HepG2 (cell line): ENCODE results near the gene LITAFD. TPM values are rescaled to one million over a fixed set of nuclear protein-coding genes. Genes with fewer than 3 reads are reported as not detected.

ENCODE experiments used
- AGO1 ChIP-seq: fragments of 200-400 bp; formaldehyde crosslinking; IDR thresholded peaks from 2 replicates; pipeline ENCODE4 v1.6.1; 2017; ENCODE audit warnings: mild to moderate bottlenecking, low read depth, low read length, moderate library complexity; ENCODE audit not compliant: poor library complexity, severe bottlenecking
- CREBL2 ChIP-seq: sonication (generic); formaldehyde crosslinking; IDR thresholded peaks from 2 replicates; pipeline ENCODE4 v1.8.1; 2023; ENCODE audit warnings: missing genetic modification reagents, mild to moderate bottlenecking, borderline replicate concordance
- ELF1 ChIP-seq: sonication (generic); formaldehyde crosslinking; IDR thresholded peaks from 2 replicates; pipeline ENCODE4 v1.4.0; 2020; ENCODE audit warnings: missing genetic modification reagents
- ELF3 ChIP-seq: IDR thresholded peaks from 2 replicates; pipeline ENCODE4 v1.6.1; 2016; ENCODE audit warnings: missing genetic modification reagents, missing compliant biosample characterization
- ETV5 ChIP-seq: IDR thresholded peaks from 2 replicates; pipeline ENCODE4 v1.6.1; 2018; ENCODE audit warnings: missing biosample characterization, missing genetic modification reagents, inconsistent platforms, borderline replicate concordance
- GMEB1 ChIP-seq: sonication (generic); formaldehyde crosslinking; IDR thresholded peaks from 2 replicates; pipeline ENCODE4 v1.5.1; 2020; ENCODE audit warnings: missing genetic modification reagents, mild to moderate bottlenecking, borderline replicate concordance
- GPN1 ChIP-seq: sonication (generic); formaldehyde crosslinking; IDR thresholded peaks from 2 replicates; pipeline ENCODE4 v1.5.1; 2020; ENCODE audit warnings: missing genetic modification reagents, borderline replicate concordance
- HHEX ChIP-seq: IDR thresholded peaks from 2 replicates; pipeline ENCODE4 v1.6.1; 2016; ENCODE audit warnings: control low read depth
- IRX3 ChIP-seq: sonication (generic); formaldehyde crosslinking; IDR thresholded peaks from 2 replicates; pipeline ENCODE4 v1.8.1; 2023; ENCODE audit warnings: mild to moderate bottlenecking, low read depth, missing genetic modification reagents, borderline replicate concordance
- MAFF ChIP-seq: IDR thresholded peaks from 2 replicates; pipeline ENCODE4 v1.6.1; 2011; ENCODE audit warnings: low read depth, low read length, improper control_type of control experiment
- NONO ChIP-seq, 2 experiments: fragments of 450-650 bp in 1 of 2; sonication (generic) in 1 of 2; formaldehyde crosslinking in 1 of 2; IDR thresholded peaks in 1 of 2; conservative IDR thresholded peaks in 1 of 2; 2 replicates each; pipeline versions ENCODE4 v1.6.1 to v1.8.0; 2017 to 2022; ENCODE audit warnings: mild to moderate bottlenecking in 1 of 2, missing genetic modification reagents in 1 of 2, moderate library complexity in 1 of 2
- SNAI1 ChIP-seq: sonication (generic); formaldehyde crosslinking; IDR thresholded peaks from 2 replicates; pipeline ENCODE4 v1.5.0; 2020; ENCODE audit warnings: mild to moderate bottlenecking, missing genetic modification reagents, borderline replicate concordance
- SP5 ChIP-seq: IDR thresholded peaks from 2 replicates; pipeline ENCODE4 v1.6.1; 2016; ENCODE audit warnings: low read depth, borderline replicate concordance
- TFDP1 ChIP-seq: IDR thresholded peaks from 2 replicates; pipeline ENCODE4 v1.6.1; 2016; ENCODE audit warnings: missing compliant biosample characterization, missing genetic modification reagents, borderline replicate concordance
- ZBTB46 ChIP-seq: sonication (generic); formaldehyde crosslinking; IDR thresholded peaks from 2 replicates; pipeline ENCODE4 v1.4.0; 2020; ENCODE audit warnings: mild to moderate bottlenecking, missing genetic modification reagents, borderline replicate concordance
- ZFP41 ChIP-seq: sonication (generic); formaldehyde crosslinking; IDR thresholded peaks from 2 replicates; pipeline ENCODE4 v1.4.0; 2020; ENCODE audit warnings: mild to moderate bottlenecking, missing genetic modification reagents, borderline replicate concordance
- ZMAT5 ChIP-seq: sonication (generic); formaldehyde crosslinking; IDR thresholded peaks from 2 replicates; pipeline ENCODE4 v1.5.0; 2020; ENCODE audit warnings: mild to moderate bottlenecking, low read depth, missing genetic modification reagents, borderline replicate concordance
- ZMYM3 ChIP-seq: sonication (generic); formaldehyde crosslinking; IDR thresholded peaks from 2 replicates; pipeline ENCODE4 v1.5.1; 2020; ENCODE audit warnings: mild to moderate bottlenecking, missing genetic modification reagents
- ZNF101 ChIP-seq: sonication (generic); formaldehyde crosslinking; IDR thresholded peaks from 2 replicates; pipeline ENCODE4 v1.4.0; 2020; ENCODE audit warnings: mild to moderate bottlenecking, low read depth, missing genetic modification reagents, borderline replicate concordance
- ZNF124 ChIP-seq: sonication (generic); formaldehyde crosslinking; IDR thresholded peaks from 2 replicates; pipeline ENCODE4 v1.4.0; 2020; ENCODE audit warnings: missing genetic modification reagents
- ZNF160 ChIP-seq: sonication (generic); formaldehyde crosslinking; IDR thresholded peaks from 2 replicates; pipeline ENCODE4 v1.8.0; 2022; ENCODE audit warnings: mild to moderate bottlenecking, inconsistent platforms, missing genetic modification reagents
- ZNF556 ChIP-seq: sonication (generic); formaldehyde crosslinking; IDR thresholded peaks from 2 replicates; pipeline ENCODE4 v1.4.0; 2020; ENCODE audit warnings: mild to moderate bottlenecking, missing genetic modification reagents, borderline replicate concordance
- ZNF747 ChIP-seq: sonication (generic); formaldehyde crosslinking; IDR thresholded peaks from 2 replicates; pipeline ENCODE4 v1.8.1; 2023; ENCODE audit warnings: missing genetic modification reagents, mild to moderate bottlenecking, borderline replicate concordance
- ZNF75D ChIP-seq: sonication (generic); formaldehyde crosslinking; IDR thresholded peaks from 2 replicates; pipeline ENCODE4 v1.8.1; 2023; ENCODE audit warnings: missing genetic modification reagents, mild to moderate bottlenecking, borderline replicate concordance
- ZSCAN22 ChIP-seq: sonication (generic); formaldehyde crosslinking; IDR thresholded peaks from 2 replicates; pipeline ENCODE4 v1.4.0; 2020; ENCODE audit warnings: mild to moderate bottlenecking, missing genetic modification reagents
- polyA plus RNA-seq, 8 experiments: library from polyadenylated mRNA; depleted of rRNA in 3 of 8; stranded (reverse) in 7 of 8; unstranded in 1 of 8; fragments of >200 nt; fragmentation: Illumina TruSeq in 4 of 8; extraction: Trizol in 4 of 8; gene quantifications; 2 replicates each; pipeline versions ENCODE4 v1.2.1 to v1.2.3, GENCODE V29; 2011 to 2016; ENCODE audit warnings: low read depth in 4 of 8, missing spikeins in 1 of 8, mixed read lengths in 1 of 8; ENCODE audit not compliant: insufficient read depth in 1 of 8
- total RNA-seq, 5 experiments: library from RNA; depleted of rRNA; stranded (reverse); fragments of >200 nt; fragmentation: Illumina TruSeq; extraction: Trizol; gene quantifications; 2 replicates each; pipeline ENCODE4 v1.2.3, GENCODE V29; 2016; ENCODE audit warnings: low read depth in 1 of 5

Gene LITAFD
- total and polyA plus RNA-seq, 2 of the 13 experiments (the other 11 are each of a cell fraction or from before 2014, with no cell fraction given): not detected

- TF ChIP-seq GMEB1 (CRISPR knock-in tag): peak; percentile 80
- TF ChIP-seq ZNF101 (CRISPR knock-in tag): no peak
- no peak for TF ChIP-seq ZNF75D (CRISPR knock-in tag)
- TF ChIP-seq CREBL2 (CRISPR knock-in tag): peak; percentile 88; the same call in 1 of the 2 replicates
- no peak for TF ChIP-seq GPN1 (CRISPR knock-in tag)
- TF ChIP-seq ZBTB46 (CRISPR knock-in tag): peak; percentile 74; the same call in 1 of the 2 replicates
- no peak for TF ChIP-seq NONO (IDR thresholded peaks at IDR 0.05)
- TF ChIP-seq NONO (CRISPR knock-in tag; conservative IDR thresholded peaks at IDR 0.05): peak; percentile 25; the same call in 1 of the 2 replicates
- TF ChIP-seq ZFP41 (CRISPR knock-in tag): no peak; the same call in 1 of the 2 replicates
- peak; percentile 80 for TF ChIP-seq SP5 (CRISPR knock-in tag)
- no peak for TF ChIP-seq SNAI1 (CRISPR knock-in tag)
- peak; percentile 93; the same call in 1 of the 2 replicates for TF ChIP-seq IRX3 (CRISPR knock-in tag)
- TF ChIP-seq ZNF124: peak; percentile 93
- peak; percentile 96 for TF ChIP-seq ZNF747 (CRISPR knock-in tag)
- no peak for TF ChIP-seq ZMAT5 (CRISPR knock-in tag)
- peak; percentile 87 for TF ChIP-seq ELF1 (CRISPR knock-in tag)
- TF ChIP-seq AGO1: peak; percentile 60
- peak; percentile 88; the same call in 1 of the 2 replicates for TF ChIP-seq ZNF556 (CRISPR knock-in tag)
- TF ChIP-seq ZSCAN22: no peak
- TF ChIP-seq ETV5 (CRISPR knock-in tag): peak; percentile 77
- peak; percentile 90 for TF ChIP-seq ELF3 (CRISPR knock-in tag)
- TF ChIP-seq ZNF160 (CRISPR knock-in tag): no peak
- TF ChIP-seq MAFF: no peak
- TF ChIP-seq HHEX: no peak
- TF ChIP-seq ZMYM3 (CRISPR knock-in tag): peak; percentile 86
- peak; percentile 50; the same call in 1 of the 2 replicates for TF ChIP-seq TFDP1 (CRISPR knock-in tag)
These were observed 31.8 kb upstream of the LITAFD start (continued) for GRCh38 chr16:8850279-8850885.
